ENCODE results near the gene EPS8L3.
"Not testable (repeated sequence)": the region's sequence is repeated elsewhere in the genome, so short reads cannot be mapped to it uniquely, and the experiment has no call there.

EPS8L3 gene

GRCh38 chr1:109773900-109774485 is 10.3 kb upstream of the EPS8L3 start:
- no peaks in the 10 kb centered on the region for H3K9me3 ChIP-seq (replicated peaks; ENCODE audit: low read length)
- H3K27me3 ChIP-seq (ENCODE audit: control insufficient read depth, insufficient read depth, low read length): peaks cover 5% of the 10 kb centered on the region
- no peak overlapping the region for H3K4me3 ChIP-seq (ENCODE audit: low read length)
- H3K36me3 ChIP-seq (ENCODE audit: insufficient read depth, low read length): no peaks in the 10 kb centered on the region
- H3K9ac ChIP-seq (ENCODE audit: low read depth, low read length): no peak overlapping the region
- no peak overlapping the region for H3K4me2 ChIP-seq (ENCODE audit: low read length)
- peaks cover 11% of the 10 kb centered on the region for H3K4me1 ChIP-seq (ENCODE audit: control insufficient read depth, insufficient read depth, low read length)

- no peaks in the 10 kb centered on the region for H3K9me3 ChIP-seq (replicated peaks; ENCODE audit: low read length)
- H3K36me3 ChIP-seq (ENCODE audit: insufficient read depth, low read length): no peaks in the 10 kb centered on the region
- H3K4me2 ChIP-seq (ENCODE audit: low read length): no peak overlapping the region
- no peak overlapping the region for H3K4me3 ChIP-seq (ENCODE audit: low read length)
- H3K9ac ChIP-seq (ENCODE audit: low read depth, low read length): no peak overlapping the region
- peaks cover 11% of the 10 kb centered on the region for H3K4me1 ChIP-seq (ENCODE audit: control insufficient read depth, insufficient read depth, low read length)
- peaks cover 5% of the 10 kb centered on the region for H3K27me3 ChIP-seq (ENCODE audit: control insufficient read depth, insufficient read depth, low read length)
Observed at GRCh38 chr1:109773203-109773899, 9.6 kb upstream of the EPS8L3 start.

- H3K9me3 ChIP-seq (replicated peaks; ENCODE audit: low read length): no peaks in the 10 kb centered on the region
- no peak overlapping the region for H3K4me2 ChIP-seq (ENCODE audit: low read length)
- peaks cover 5% of the 10 kb centered on the region for H3K27me3 ChIP-seq (ENCODE audit: control insufficient read depth, insufficient read depth, low read length)
- no peak overlapping the region for H3K9ac ChIP-seq (ENCODE audit: low read depth, low read length)
- H3K4me3 ChIP-seq (ENCODE audit: low read length): no peak overlapping the region
- H3K36me3 ChIP-seq (ENCODE audit: insufficient read depth, low read length): no peaks in the 10 kb centered on the region
- peaks cover 11% of the 10 kb centered on the region for H3K4me1 ChIP-seq (ENCODE audit: control insufficient read depth, insufficient read depth, low read length)
Observed at GRCh38 chr1:109772658-109773202, 9.0 kb upstream of the EPS8L3 start.

GRCh38 chr1:109771712-109772657 is 8.3 kb upstream of the EPS8L3 start:
- Histone ChIP-seq H3K9ac (ENCODE audit: low read depth, low read length) (no peak overlapping the region), H3K9me3 (replicated peaks; ENCODE audit: low read length) (no peaks in the 10 kb centered on the region), H3K4me2 (ENCODE audit: low read length) (no peak overlapping the region), H3K4me3 (ENCODE audit: low read length) (no peak overlapping the region), H3K27me3 (ENCODE audit: control insufficient read depth, insufficient read depth, low read length) (peaks cover 12% of the 10 kb centered on the region), H3K36me3 (ENCODE audit: insufficient read depth, low read length) (no peaks in the 10 kb centered on the region), H3K4me1 (ENCODE audit: control insufficient read depth, insufficient read depth, low read length) (peaks cover 6% of the 10 kb centered on the region)

GRCh38 chr1:109770331-109771095 is 6.8 kb upstream of the EPS8L3 start:
- Histone ChIP-seq H3K4me2 (ENCODE audit: low read length) (no peak overlapping the region), H3K9ac (ENCODE audit: low read depth, low read length) (no peak overlapping the region), H3K9me3 (replicated peaks; ENCODE audit: low read length) (no peaks in the 10 kb centered on the region), H3K4me3 (ENCODE audit: low read length) (no peak overlapping the region), H3K27me3 (ENCODE audit: control insufficient read depth, insufficient read depth, low read length) (peaks cover 18% of the 10 kb centered on the region), H3K36me3 (ENCODE audit: insufficient read depth, low read length) (no peaks in the 10 kb centered on the region), H3K4me1 (ENCODE audit: control insufficient read depth, insufficient read depth, low read length) (peaks cover 5% of the 10 kb centered on the region)

- peaks cover 17% of the 10 kb centered on the region for H3K27me3 ChIP-seq (ENCODE audit: control insufficient read depth, insufficient read depth, low read length)
- no peaks in the 10 kb centered on the region for H3K9me3 ChIP-seq (replicated peaks; ENCODE audit: low read length)
- peaks cover 5% of the 10 kb centered on the region for H3K4me1 ChIP-seq (ENCODE audit: control insufficient read depth, insufficient read depth, low read length)
- H3K36me3 ChIP-seq (ENCODE audit: insufficient read depth, low read length): no peaks in the 10 kb centered on the region
- H3K4me2 ChIP-seq (ENCODE audit: low read length): no peak overlapping the region
- no peak overlapping the region for H3K4me3 ChIP-seq (ENCODE audit: low read length)
- H3K9ac ChIP-seq (ENCODE audit: low read depth, low read length): no peak overlapping the region
Observed at GRCh38 chr1:109769330-109770078, 5.8 kb upstream of the EPS8L3 start.

- no peak overlapping the region for H3K4me3 ChIP-seq (ENCODE audit: low read length)
- H3K27me3 ChIP-seq (ENCODE audit: control insufficient read depth, insufficient read depth, low read length): peaks cover 17% of the 10 kb centered on the region
- H3K36me3 ChIP-seq (ENCODE audit: insufficient read depth, low read length): no peaks in the 10 kb centered on the region
- H3K4me2 ChIP-seq (ENCODE audit: low read length): no peak overlapping the region
- no peak overlapping the region for H3K9ac ChIP-seq (ENCODE audit: low read depth, low read length)
- H3K4me1 ChIP-seq (ENCODE audit: control insufficient read depth, insufficient read depth, low read length): peaks cover 5% of the 10 kb centered on the region
- H3K9me3 ChIP-seq (replicated peaks; ENCODE audit: low read length): no peaks in the 10 kb centered on the region
Observed at GRCh38 chr1:109768820-109769219, 5.1 kb upstream of the EPS8L3 start.

GRCh38 chr1:109768335-109768650 is 4.6 kb upstream of the EPS8L3 start:
- no peaks in the 10 kb centered on the region for H3K9me3 ChIP-seq (replicated peaks; ENCODE audit: low read length)
- H3K4me3 ChIP-seq (ENCODE audit: low read length): no peak overlapping the region
- no peak overlapping the region for H3K9ac ChIP-seq (ENCODE audit: low read depth, low read length)
- H3K36me3 ChIP-seq (ENCODE audit: insufficient read depth, low read length): no peaks in the 10 kb centered on the region
- H3K27me3 ChIP-seq (ENCODE audit: control insufficient read depth, insufficient read depth, low read length): peaks cover 17% of the 10 kb centered on the region
- no peak overlapping the region for H3K4me2 ChIP-seq (ENCODE audit: low read length)
- peaks cover 5% of the 10 kb centered on the region for H3K4me1 ChIP-seq (ENCODE audit: control insufficient read depth, insufficient read depth, low read length)

GRCh38 chr1:109767637-109768334 is 4.1 kb upstream of the EPS8L3 start:
- H3K4me1 ChIP-seq (ENCODE audit: control insufficient read depth, insufficient read depth, low read length): peaks cover 5% of the 10 kb centered on the region
- H3K4me3 ChIP-seq (ENCODE audit: low read length): no peak overlapping the region
- H3K9me3 ChIP-seq (replicated peaks; ENCODE audit: low read length): no peaks in the 10 kb centered on the region
- no peak overlapping the region for H3K4me2 ChIP-seq (ENCODE audit: low read length)
- H3K27me3 ChIP-seq (ENCODE audit: control insufficient read depth, insufficient read depth, low read length): peaks cover 17% of the 10 kb centered on the region
- H3K9ac ChIP-seq (ENCODE audit: low read depth, low read length): no peak overlapping the region
- no peaks in the 10 kb centered on the region for H3K36me3 ChIP-seq (ENCODE audit: insufficient read depth, low read length)

- H3K36me3 ChIP-seq (ENCODE audit: insufficient read depth, low read length); H3K4me3 ChIP-seq (ENCODE audit: low read length); H3K4me1 ChIP-seq (ENCODE audit: control insufficient read depth, insufficient read depth, low read length); H3K4me2 ChIP-seq (ENCODE audit: low read length); H3K9me3 ChIP-seq (replicated peaks; ENCODE audit: low read length); H3K9ac ChIP-seq (ENCODE audit: low read depth, low read length): not testable (repeated sequence)
- peaks cover 17% of the 10 kb centered on the region for H3K27me3 ChIP-seq (ENCODE audit: control insufficient read depth, insufficient read depth, low read length)
Observed at GRCh38 chr1:109766991-109767636, 3.4 kb upstream of the EPS8L3 start.

All from skeletal muscle satellite cell (primary cell).